OCI-LY3 (cell line): Measurements from ENCODE around the gene ADGRD1.

Source experiments
- H2AFZ ChIP-seq: fragments of 200-600, 300-600 bp; shearing (Covaris generic); 2 replicates; pipeline ENCODE4 v1.6.0; 2014; ENCODE audit warnings: antibody characterized with exemption, low read depth, low read length
- H3K27ac ChIP-seq: fragments of 200-600, 300-600 bp; sonication (generic); 2 replicates; pipeline ENCODE4 v1.5.1; 2014; ENCODE audit warnings: mild to moderate bottlenecking, low read length, moderate library complexity, mixed read lengths
- H3K27me3 ChIP-seq: fragments of 200-600, 300-600 bp; sonication (generic); 2 replicates; pipeline ENCODE4 v1.6.1; 2014; ENCODE audit warnings: low read depth, low read length, mixed read lengths
- H3K36me3 ChIP-seq: fragments of 200-600, 300-600 bp; sonication (generic); replicated peaks from 2 replicates; pipeline ENCODE3; 2014; ENCODE audit warnings: low read depth, low read length, mixed read lengths
- H3K4me1 ChIP-seq: fragments of 300-600, 200-600 bp; sonication (generic); 2 replicates; pipeline ENCODE4 v1.6.1; 2014; ENCODE audit warnings: low read length, mixed read lengths
- H3K4me2 ChIP-seq: fragments of 200-600, 300-600 bp; sonication (generic); 2 replicates; pipeline ENCODE4 v1.6.1; 2014; ENCODE audit warnings: low read length, mixed read lengths
- H3K4me3 ChIP-seq: fragments of 300-600, 200-600 bp; sonication (generic); 2 replicates; pipeline ENCODE4 v1.5.1; 2014; ENCODE audit warnings: antibody characterized with exemption, mild to moderate bottlenecking, low read length, moderate library complexity
- H3K79me2 ChIP-seq: fragments of 300-600, 200-600 bp; shearing (Covaris generic); 2 replicates; pipeline ENCODE4 v1.6.1; 2014; ENCODE audit warnings: mild to moderate bottlenecking, low read length, mixed read lengths
- H3K9ac ChIP-seq: fragments of 300-600, 200-600 bp; shearing (Covaris generic); 2 replicates; pipeline ENCODE4 v1.6.0; 2014; ENCODE audit warnings: mild to moderate bottlenecking, low read length, moderate library complexity
- H3K9me3 ChIP-seq: fragments of 200-600, 300-600 bp; shearing (Covaris generic); 2 replicates; pipeline ENCODE4 v1.6.1; 2014; ENCODE audit warnings: low read length, mixed read lengths; ENCODE audit not compliant: insufficient read depth
- H4K20me1 ChIP-seq: fragments of 200-600, 300-600 bp; sonication (generic); 2 replicates; pipeline ENCODE4 v1.6.1; 2016; ENCODE audit warnings: low read length, mixed read lengths; ENCODE audit not compliant: insufficient read depth
- EZH2phosphoT487 ChIP-seq: fragments of 200-600 bp; shearing (Covaris generic); IDR thresholded peaks from 2 replicates; pipeline ENCODE4 v1.6.1; 2018; ENCODE audit warnings: antibody characterized with exemption, mixed run types, low read depth
- TF ChIP-seq, protein P1 (sequence below): fragments of 200-600, 300-600 bp; sonication (generic); IDR thresholded peaks from 2 replicates; pipeline ENCODE4 v1.5.1; 2014; ENCODE audit warnings: antibody characterized with exemption, low read length, low read depth

Gene ADGRD1

DNA sequence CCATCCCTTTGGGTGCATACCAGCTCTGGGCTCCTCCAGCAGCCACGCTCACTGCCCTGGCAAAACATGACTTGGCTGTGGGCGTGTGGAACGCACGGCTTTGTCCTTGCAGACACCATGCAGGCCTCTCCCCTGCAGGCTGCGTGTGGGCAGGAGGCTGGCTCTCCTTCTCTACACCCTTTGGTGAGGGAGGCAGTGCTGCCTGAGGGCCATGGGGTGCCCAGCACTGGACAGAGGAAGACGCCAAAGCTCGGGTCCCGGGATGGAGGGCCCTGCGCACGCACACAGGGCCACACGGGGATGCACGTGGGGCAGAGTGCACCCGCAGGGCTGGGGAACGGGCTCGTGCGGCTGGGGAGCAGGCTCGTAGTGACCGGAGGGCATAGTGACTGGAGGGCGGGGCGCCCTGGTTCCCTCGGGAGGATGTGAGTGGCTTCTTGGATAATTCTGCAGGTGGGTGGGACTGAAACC is 89.7 kb downstream of the ADGRD1 start:
- Histone ChIP-seq H3K9me3 (no peaks in the 10 kb centered on the region), H4K20me1 (no peaks in the 10 kb centered on the region), H2AFZ (no peak overlapping the region), H3K36me3 (no peaks in the 10 kb centered on the region), H3K79me2 (no peaks in the 10 kb centered on the region), H3K27ac (no peak overlapping the region), H3K27me3 (no peaks in the 10 kb centered on the region), H3K4me2 (no peak overlapping the region), H3K9ac (no peak overlapping the region), H3K4me3 (no peak overlapping the region), H3K4me1 (no peaks in the 10 kb centered on the region)
- TF ChIP-seq, protein P1, sequence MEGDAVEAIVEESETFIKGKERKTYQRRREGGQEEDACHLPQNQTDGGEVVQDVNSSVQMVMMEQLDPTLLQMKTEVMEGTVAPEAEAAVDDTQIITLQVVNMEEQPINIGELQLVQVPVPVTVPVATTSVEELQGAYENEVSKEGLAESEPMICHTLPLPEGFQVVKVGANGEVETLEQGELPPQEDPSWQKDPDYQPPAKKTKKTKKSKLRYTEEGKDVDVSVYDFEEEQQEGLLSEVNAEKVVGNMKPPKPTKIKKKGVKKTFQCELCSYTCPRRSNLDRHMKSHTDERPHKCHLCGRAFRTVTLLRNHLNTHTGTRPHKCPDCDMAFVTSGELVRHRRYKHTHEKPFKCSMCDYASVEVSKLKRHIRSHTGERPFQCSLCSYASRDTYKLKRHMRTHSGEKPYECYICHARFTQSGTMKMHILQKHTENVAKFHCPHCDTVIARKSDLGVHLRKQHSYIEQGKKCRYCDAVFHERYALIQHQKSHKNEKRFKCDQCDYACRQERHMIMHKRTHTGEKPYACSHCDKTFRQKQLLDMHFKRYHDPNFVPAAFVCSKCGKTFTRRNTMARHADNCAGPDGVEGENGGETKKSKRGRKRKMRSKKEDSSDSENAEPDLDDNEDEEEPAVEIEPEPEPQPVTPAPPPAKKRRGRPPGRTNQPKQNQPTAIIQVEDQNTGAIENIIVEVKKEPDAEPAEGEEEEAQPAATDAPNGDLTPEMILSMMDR: no peak
- TF ChIP-seq EZH2phosphoT487: no peak

DNA sequence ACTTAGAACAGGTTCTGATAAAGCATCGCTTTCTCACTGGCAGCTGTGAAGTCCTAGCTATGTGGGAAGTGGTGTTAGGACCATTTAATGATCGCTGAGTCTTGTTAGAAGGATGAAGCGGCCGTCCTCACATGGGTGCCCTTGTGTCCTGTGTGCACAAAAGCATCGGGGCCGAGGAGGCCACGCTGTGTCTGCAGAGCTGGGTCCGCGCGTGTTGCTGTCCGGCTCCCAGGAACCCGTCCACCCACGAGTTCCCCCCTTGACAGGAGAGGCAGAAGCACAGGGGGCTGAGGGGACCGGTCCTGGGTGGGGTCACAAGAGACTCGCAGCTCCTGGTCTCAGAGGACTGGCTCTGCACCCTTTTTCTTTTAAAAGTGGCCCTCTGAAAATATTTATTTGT is 90.4 kb downstream of the ADGRD1 start:
- no peaks in the 10 kb centered on the region for H4K20me1 ChIP-seq

DNA sequence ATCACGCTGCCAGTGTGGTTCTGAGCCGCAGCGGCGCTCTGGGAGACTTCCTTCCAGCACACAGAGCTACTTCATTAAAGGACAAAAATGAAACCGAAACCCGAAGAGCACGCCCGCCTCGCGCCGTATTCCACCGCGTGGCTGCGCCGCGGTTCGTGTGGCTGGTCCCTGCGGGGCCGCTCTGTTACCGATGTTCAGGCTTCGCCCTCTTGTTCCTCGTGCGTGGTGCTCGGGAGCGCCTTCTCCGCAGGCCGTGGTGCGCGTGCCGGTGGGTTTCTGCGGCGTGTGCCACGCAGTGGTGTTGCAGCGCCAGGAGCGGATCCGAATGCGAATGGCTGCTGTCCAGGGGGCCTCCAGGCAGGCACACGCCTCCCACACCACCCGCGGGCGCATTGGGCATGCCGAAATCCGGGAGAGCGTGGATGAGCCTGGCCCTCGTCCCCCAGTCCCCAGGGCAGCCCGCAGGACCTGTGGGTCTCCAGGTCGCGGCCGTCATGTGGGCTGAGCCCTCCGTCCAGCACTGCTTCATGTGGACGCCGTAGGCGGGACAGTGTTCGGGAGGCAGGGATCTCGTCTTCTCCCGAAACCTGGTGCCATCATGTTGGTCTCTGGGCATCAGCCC is 91.2 kb downstream of the ADGRD1 start:
- Histone ChIP-seq H4K20me1 (no peaks in the 10 kb centered on the region), H3K9ac (no peak overlapping the region), H3K4me3 (no peak overlapping the region), H3K9me3 (no peaks in the 10 kb centered on the region), H3K4me2 (no peak overlapping the region), H3K4me1 (no peaks in the 10 kb centered on the region), H2AFZ (no peak overlapping the region), H3K27me3 (no peaks in the 10 kb centered on the region), H3K36me3 (no peaks in the 10 kb centered on the region), H3K79me2 (no peaks in the 10 kb centered on the region), H3K27ac (no peak overlapping the region)
- TF ChIP-seq, protein P1: no peak
- no peak for TF ChIP-seq EZH2phosphoT487

More for the DNA sequence above, 90.4 kb downstream of the ADGRD1 start:
- no peak for TF ChIP-seq EZH2phosphoT487
- TF ChIP-seq, protein P1: no peak
- Histone ChIP-seq H3K27ac (no peak overlapping the region), H3K4me2 (no peak overlapping the region), H3K4me3 (no peak overlapping the region), H3K4me1 (no peaks in the 10 kb centered on the region), H3K79me2 (no peaks in the 10 kb centered on the region), H3K27me3 (no peaks in the 10 kb centered on the region), H2AFZ (no peak overlapping the region), H3K9me3 (no peaks in the 10 kb centered on the region), H3K9ac (no peak overlapping the region), H3K36me3 (no peaks in the 10 kb centered on the region)

DNA sequence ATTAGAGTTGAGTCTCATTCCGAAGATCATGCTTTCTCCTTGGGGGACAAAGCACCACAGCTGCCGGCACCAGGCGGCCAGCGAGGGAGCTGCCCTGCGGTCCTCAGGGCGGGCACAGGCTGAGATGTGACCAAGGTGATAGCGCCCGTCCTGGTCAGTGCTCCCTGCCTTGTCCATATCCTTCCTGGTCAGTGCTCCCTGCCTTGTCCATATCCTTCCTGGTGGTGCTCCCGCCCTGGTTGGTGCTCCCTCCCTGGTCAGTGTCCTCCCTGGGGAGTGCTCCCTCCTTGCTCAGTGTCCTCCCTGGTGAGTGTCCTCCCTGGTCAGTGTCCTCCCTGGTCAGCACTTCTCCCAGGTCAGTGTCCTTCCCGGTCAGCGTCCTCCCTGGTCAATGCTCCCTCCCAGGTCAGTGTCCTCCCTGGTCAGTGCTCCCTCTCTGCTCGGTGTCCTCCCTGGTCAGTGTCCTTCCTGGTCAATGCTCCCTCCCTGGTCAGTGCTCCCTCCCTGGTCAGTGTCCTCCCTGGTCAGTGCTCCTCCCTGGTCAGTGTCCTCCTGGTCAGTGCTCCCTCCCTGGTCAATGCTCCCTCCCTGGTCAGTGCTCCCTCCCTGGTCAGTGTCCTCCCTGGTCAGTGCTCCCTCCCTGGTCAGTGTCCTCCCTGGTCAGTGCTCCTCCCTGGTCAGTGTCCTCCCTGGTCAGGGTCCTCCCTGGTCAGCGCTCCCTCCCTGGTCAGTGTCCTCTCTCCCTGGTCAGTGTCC is 92.2 kb downstream of the ADGRD1 start:
- Histone ChIP-seq H3K36me3 (no peaks in the 10 kb centered on the region), H3K4me1 (no peaks in the 10 kb centered on the region), H3K4me2 (no peak overlapping the region)

More for the DNA sequence above, 92.2 kb downstream of the ADGRD1 start:
- Histone ChIP-seq H3K9me3 (no peaks in the 10 kb centered on the region), H3K4me3 (no peak overlapping the region), H2AFZ (no peak overlapping the region), H4K20me1 (no peaks in the 10 kb centered on the region), H3K9ac (no peak overlapping the region), H3K27me3 (no peaks in the 10 kb centered on the region), H3K79me2 (no peaks in the 10 kb centered on the region), H3K27ac (no peak overlapping the region)
- no peak for TF ChIP-seq EZH2phosphoT487
- TF ChIP-seq, protein P1: no peak
